ENCODE results near the gene MRPL58. TPM values are rescaled to one million over a fixed set of nuclear protein-coding genes. Genes with fewer than 3 reads are reported as not detected.
A peak's percentile ranks its signal among the peaks of the same experiment; 100 is the strongest.
"Not testable (repeated sequence)": the region's sequence is repeated elsewhere in the genome, so short reads cannot be mapped to it uniquely, and the experiment has no call there.

MRPL58 gene
- total RNA-seq, 1 donor from 2014 or later, result 25.1 TPM

DNA sequence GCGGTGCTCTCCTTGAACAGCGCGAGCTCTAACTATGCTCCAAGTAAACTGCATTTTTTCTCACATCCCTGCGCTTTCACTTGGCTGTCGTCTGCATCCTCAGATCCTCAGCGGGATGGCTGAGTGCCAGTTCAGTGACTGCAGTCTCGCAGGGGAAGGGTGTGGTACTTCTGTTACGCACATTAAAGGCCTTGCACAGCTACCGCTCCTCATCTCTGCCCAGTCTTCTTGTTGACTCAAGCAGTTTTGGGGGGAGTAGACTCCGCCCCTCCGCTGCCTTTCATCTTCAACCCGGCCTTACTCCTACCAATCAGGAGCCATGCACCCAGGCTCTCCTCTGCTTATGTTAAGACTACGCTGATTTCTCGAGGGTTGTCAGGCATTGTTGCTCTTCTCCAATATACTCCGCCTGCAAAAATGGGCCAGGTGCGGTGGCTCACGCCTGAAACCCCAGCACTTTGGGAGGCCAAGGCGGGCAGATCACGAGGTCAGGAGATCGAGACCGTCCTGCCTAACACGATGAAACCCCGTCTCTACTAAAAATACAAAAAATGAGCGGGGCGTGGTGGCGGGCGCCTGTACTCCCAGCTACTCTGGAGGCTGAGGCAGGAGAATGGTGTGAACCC, 24.3 kb downstream of the MRPL58 start:
- DNase-seq (ENCODE audit: extremely low spot score, unreplicated experiment), result no peak

DNA sequence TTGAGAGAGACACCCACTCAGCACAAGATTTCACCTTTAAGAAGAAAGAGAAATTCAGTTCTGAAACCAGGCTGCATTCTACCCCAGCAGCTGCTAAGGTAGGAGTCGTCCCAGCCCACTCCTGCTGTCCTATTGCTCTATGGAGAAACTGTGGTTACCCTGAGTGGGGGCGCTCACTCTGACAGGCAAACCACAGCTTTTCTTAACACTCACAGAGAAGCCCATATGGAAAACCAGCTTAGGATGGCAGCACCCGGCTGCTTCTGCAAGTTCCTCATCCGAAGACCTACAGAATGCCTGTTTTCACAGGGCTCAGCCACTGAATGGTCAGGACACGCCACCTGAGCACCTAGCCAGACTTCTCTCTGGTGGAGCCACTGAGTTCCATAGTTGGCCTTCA, 26.8 kb downstream of the MRPL58 start:
- no peak for DNase-seq (ENCODE audit: extremely low spot score, unreplicated experiment)
- H3K27me3 Mint-ChIP-seq (ENCODE audit: unreplicated experiment), result no peaks in the 10 kb centered on the region
- H3K27ac Mint-ChIP-seq (ENCODE audit: unreplicated experiment), result no peak overlapping the region
- H3K9me3 Mint-ChIP-seq (ENCODE audit: unreplicated experiment), result no peaks in the 10 kb centered on the region
- H3K4me3 Mint-ChIP-seq (ENCODE audit: unreplicated experiment), result no peak overlapping the region
- peaks cover 25% of the 10 kb centered on the region for H3K36me3 Mint-ChIP-seq (ENCODE audit: unreplicated experiment)
- no peak for TF ChIP-seq CTCF (IDR thresholded peaks at IDR 0.05)
- H3K4me1 Mint-ChIP-seq (ENCODE audit: unreplicated experiment), result peaks cover 14% of the 10 kb centered on the region

More for the DNA sequence above, 24.3 kb downstream of the MRPL58 start:
- Mint-ChIP-seq H3K4me3 (ENCODE audit: unreplicated experiment) (peak overlapping the region; percentile 5), H3K27me3 (ENCODE audit: unreplicated experiment) (no peaks in the 10 kb centered on the region), H3K9me3 (ENCODE audit: unreplicated experiment) (no peaks in the 10 kb centered on the region), H3K27ac (ENCODE audit: unreplicated experiment) (peak overlapping the region; percentile 64), H3K4me1 (ENCODE audit: unreplicated experiment) (peaks cover 32% of the 10 kb centered on the region), H3K36me3 (ENCODE audit: unreplicated experiment) (peaks cover 23% of the 10 kb centered on the region)
- TF ChIP-seq CTCF (IDR thresholded peaks at IDR 0.05), result no peak

DNA sequence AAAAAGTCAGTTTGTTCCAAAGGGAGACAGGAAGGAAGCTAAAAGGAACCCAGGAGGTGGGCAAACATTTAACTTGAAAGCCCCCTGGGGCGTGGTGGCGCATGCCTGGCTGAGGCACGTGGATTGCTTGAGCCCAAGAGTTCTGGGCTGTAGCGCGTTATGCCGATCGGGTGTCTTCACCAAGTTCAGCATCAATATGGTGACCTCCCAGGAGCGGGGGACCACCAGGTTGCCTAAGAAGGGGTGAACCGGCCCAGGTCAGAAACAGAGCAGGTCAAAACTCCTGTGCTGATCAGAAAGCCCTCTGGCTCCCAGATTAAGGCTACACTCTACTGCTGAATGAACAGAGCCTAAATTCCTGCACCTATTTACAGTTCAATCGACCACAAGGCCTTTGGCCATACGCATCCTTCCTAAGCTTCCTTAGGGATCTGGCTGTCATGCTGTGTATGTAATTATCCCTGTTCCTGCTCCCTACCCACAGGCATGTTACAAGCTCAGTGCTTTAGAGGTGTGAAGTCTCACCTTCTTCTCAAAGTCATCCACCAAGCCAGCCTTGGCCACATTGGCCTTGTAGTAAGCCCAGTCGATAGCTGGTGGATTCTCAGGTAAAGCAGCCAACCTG, 29.3 kb downstream of the MRPL58 start:
- H3K4me1 Mint-ChIP-seq (ENCODE audit: unreplicated experiment), result peaks cover 18% of the 10 kb centered on the region
- no peak for DNase-seq (ENCODE audit: extremely low spot score, unreplicated experiment)
- no peak for TF ChIP-seq CTCF (IDR thresholded peaks at IDR 0.05)
- no peak overlapping the region for H3K27ac Mint-ChIP-seq (ENCODE audit: unreplicated experiment)
- H3K4me3 Mint-ChIP-seq (ENCODE audit: unreplicated experiment), result no peak overlapping the region
- H3K27me3 Mint-ChIP-seq (ENCODE audit: unreplicated experiment), result no peaks in the 10 kb centered on the region
- H3K36me3 Mint-ChIP-seq (ENCODE audit: unreplicated experiment), result peaks cover 25% of the 10 kb centered on the region
- no peaks in the 10 kb centered on the region for H3K9me3 Mint-ChIP-seq (ENCODE audit: unreplicated experiment)

GRCh38 chr17:75043789-75044188, 31.3 kb downstream of the MRPL58 start:
- not testable (repeated sequence) for H3K27me3 Mint-ChIP-seq (ENCODE audit: unreplicated experiment); H3K9me3 Mint-ChIP-seq (ENCODE audit: unreplicated experiment); H3K4me3 Mint-ChIP-seq (ENCODE audit: unreplicated experiment); H3K27ac Mint-ChIP-seq (ENCODE audit: unreplicated experiment); DNase-seq (ENCODE audit: extremely low spot score, unreplicated experiment)
- peaks cover 29% of the 10 kb centered on the region for H3K4me1 Mint-ChIP-seq (ENCODE audit: unreplicated experiment)
- peaks cover 20% of the 10 kb centered on the region for H3K36me3 Mint-ChIP-seq (ENCODE audit: unreplicated experiment)

DNA sequence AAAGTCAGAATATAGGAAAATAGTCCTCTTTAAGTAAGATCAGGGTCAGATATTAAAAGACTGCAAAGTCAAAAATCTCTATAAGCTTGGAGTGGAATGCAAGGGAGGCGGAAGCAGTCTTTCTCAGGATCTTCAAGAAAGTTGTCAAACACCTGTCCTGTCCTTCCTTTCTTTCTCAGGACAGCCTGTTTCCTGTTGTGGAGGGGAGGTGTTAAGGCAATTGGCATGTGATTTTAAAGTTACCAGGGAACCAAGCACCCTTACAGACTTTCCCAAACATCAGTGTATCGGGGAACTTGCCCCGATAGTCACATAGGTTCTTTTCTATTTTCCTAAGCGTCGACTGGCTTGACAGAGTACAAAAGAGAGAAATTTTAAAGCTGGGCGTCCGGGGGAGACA, 32.2 kb downstream of the MRPL58 start:
- Mint-ChIP-seq H3K36me3 (ENCODE audit: unreplicated experiment) (peaks cover 16% of the 10 kb centered on the region), H3K27ac (ENCODE audit: unreplicated experiment) (peak overlapping the region; percentile 60), H3K4me1 (ENCODE audit: unreplicated experiment) (peaks cover 32% of the 10 kb centered on the region), H3K9me3 (ENCODE audit: unreplicated experiment) (no peaks in the 10 kb centered on the region), H3K27me3 (ENCODE audit: unreplicated experiment) (no peaks in the 10 kb centered on the region), H3K4me3 (ENCODE audit: unreplicated experiment) (peak overlapping the region; percentile 56)
- no peak for TF ChIP-seq CTCF (IDR thresholded peaks at IDR 0.05)
- no peak for DNase-seq (ENCODE audit: extremely low spot score, unreplicated experiment)

- H3K27me3 Mint-ChIP-seq (ENCODE audit: unreplicated experiment); DNase-seq (ENCODE audit: extremely low spot score, unreplicated experiment); H3K9me3 Mint-ChIP-seq (ENCODE audit: unreplicated experiment); H3K36me3 Mint-ChIP-seq (ENCODE audit: unreplicated experiment): not testable (repeated sequence)
- Mint-ChIP-seq H3K4me1 (ENCODE audit: unreplicated experiment) (peaks cover 32% of the 10 kb centered on the region), H3K27ac (ENCODE audit: unreplicated experiment) (peak overlapping the region; percentile 94), H3K4me3 (ENCODE audit: unreplicated experiment) (peak overlapping the region; percentile 97)
Measured at GRCh38 chr17:75045946-75046406, 33.5 kb downstream of the MRPL58 start.
